ENCODE measurements around the gene LARP6. TPM values are rescaled to one million over a fixed set of nuclear protein-coding genes. Genes with fewer than 3 reads are reported as not detected.

Gene LARP6
- total RNA-seq, 2 experiments from 2014 or later: 0.14 TPM; not detected in 1

GRCh38 chr15:70835841-70836240, 18.1 kb downstream of the LARP6 start:
- CTCF ChIA-PET: interaction anchor here (0.7 to 1.1 kb wide), 3 partner anchors 11 to 966 kb away, joined by 3 to 4 read pairs (median 3); no protein-coding TSS in a partner anchor

GRCh38 chr15:70835415-70835814, 18.5 kb downstream of the LARP6 start:
- H3K9me3 Mint-ChIP-seq (ENCODE audit: low read depth): peaks cover 2% of the 10 kb centered on the region
- no peaks in the 10 kb centered on the region for H3K4me1 Mint-ChIP-seq
- H3K27me3 Mint-ChIP-seq: peaks cover 7% of the 10 kb centered on the region
- ChIA-PET CTCF (interaction anchor here (0.8 to 1.1 kb wide), 2 partner anchors 11 to 416 kb away, joined by 3 to 4 read pairs; no protein-coding TSS in a partner anchor), POLR2A (no interaction called here)
- no peak overlapping the region for H3K27ac Mint-ChIP-seq
- DNase-seq: no peak
- intact Hi-C loops (cut with DNase I, micrococcal nuclease): no loop called here
- ATAC-seq: no peak
- H3K36me3 Mint-ChIP-seq (ENCODE audit: low read depth): no peaks in the 10 kb centered on the region
- no peak overlapping the region for H3K4me3 Mint-ChIP-seq

More at GRCh38 chr15:70835841-70836240, 18.1 kb downstream of the LARP6 start:
- H3K9me3 Mint-ChIP-seq (ENCODE audit: low read depth): peaks cover 2% of the 10 kb centered on the region
- peaks cover 7% of the 10 kb centered on the region for H3K27me3 Mint-ChIP-seq
- POLR2A ChIA-PET: no interaction called here
- DNase-seq (no peak), ATAC-seq (no peak)
- no peak overlapping the region for H3K4me3 Mint-ChIP-seq
- H3K36me3 Mint-ChIP-seq (ENCODE audit: low read depth): no peaks in the 10 kb centered on the region
- no peaks in the 10 kb centered on the region for H3K4me1 Mint-ChIP-seq
- intact Hi-C loops (cut with DNase I, micrococcal nuclease): no loop called here
- no peak overlapping the region for H3K27ac Mint-ChIP-seq

GRCh38 chr15:70834999-70835398, 19.0 kb downstream of the LARP6 start:
- CTCF ChIA-PET: interaction anchor here (1.1 kb wide), 1 partner anchor 10 kb away, joined by 4 read pairs; no protein-coding TSS in a partner anchor
- intact Hi-C loops (cut with DNase I, micrococcal nuclease): no loop called here

GRCh38 chr15:70833861-70834765, 19.8 kb downstream of the LARP6 start:
- no peak overlapping the region for H3K27ac Mint-ChIP-seq
- ChIA-PET POLR2A (no interaction called here), CTCF (interaction anchor here (0.9 kb wide), 1 partner anchor 9 kb away, joined by 3 read pairs; no protein-coding TSS in a partner anchor)
- no peak overlapping the region for H3K4me3 Mint-ChIP-seq
- no peak for ATAC-seq
- DNase-seq: no peak
- H3K9me3 Mint-ChIP-seq (ENCODE audit: low read depth): no peaks in the 10 kb centered on the region
- intact Hi-C loops (cut with DNase I, micrococcal nuclease): no loop called here
- H3K27me3 Mint-ChIP-seq: peaks cover 4% of the 10 kb centered on the region
- H3K4me1 Mint-ChIP-seq: no peaks in the 10 kb centered on the region
- H3K36me3 Mint-ChIP-seq (ENCODE audit: low read depth): no peaks in the 10 kb centered on the region

More at GRCh38 chr15:70834999-70835398, 19.0 kb downstream of the LARP6 start:
- Mint-ChIP-seq H3K27ac (no peak overlapping the region), H3K4me3 (no peak overlapping the region), H3K36me3 (ENCODE audit: low read depth) (no peaks in the 10 kb centered on the region), H3K4me1 (no peaks in the 10 kb centered on the region), H3K9me3 (ENCODE audit: low read depth) (peaks cover 2% of the 10 kb centered on the region), H3K27me3 (peaks cover 7% of the 10 kb centered on the region)
- no peak for ATAC-seq
- DNase-seq: no peak
- POLR2A ChIA-PET: no interaction called here

- peaks cover 4% of the 10 kb centered on the region for H3K27me3 Mint-ChIP-seq
- DNase-seq (no peak), ATAC-seq (no peak)
- H3K4me1 Mint-ChIP-seq: no peaks in the 10 kb centered on the region
- POLR2A ChIA-PET: no interaction called here
- intact Hi-C loops (cut with DNase I, micrococcal nuclease): no loop called here
- H3K27ac Mint-ChIP-seq: no peak overlapping the region
- CTCF ChIA-PET: no interaction called here
- H3K4me3 Mint-ChIP-seq: no peak overlapping the region
- no peaks in the 10 kb centered on the region for H3K9me3 Mint-ChIP-seq (ENCODE audit: low read depth)
- H3K36me3 Mint-ChIP-seq (ENCODE audit: low read depth): no peaks in the 10 kb centered on the region
Observed at GRCh38 chr15:70833422-70833821, 20.5 kb downstream of the LARP6 start.

GRCh38 chr15:70832176-70832575, 21.8 kb downstream of the LARP6 start:
- Mint-ChIP-seq H3K4me1 (no peaks in the 10 kb centered on the region), H3K27me3 (peaks cover 4% of the 10 kb centered on the region), H3K27ac (no peak overlapping the region), H3K9me3 (ENCODE audit: low read depth) (no peaks in the 10 kb centered on the region), H3K36me3 (ENCODE audit: low read depth) (no peaks in the 10 kb centered on the region), H3K4me3 (no peak overlapping the region)
- no peak for DNase-seq
- intact Hi-C loops (cut with DNase I, micrococcal nuclease): no loop called here
- CTCF ChIA-PET: no interaction called here
- ATAC-seq: no peak
- POLR2A ChIA-PET: no interaction called here

- Mint-ChIP-seq H3K4me3 (no peak overlapping the region), H3K4me1 (no peaks in the 10 kb centered on the region), H3K9me3 (ENCODE audit: low read depth) (no peaks in the 10 kb centered on the region), H3K27ac (no peak overlapping the region), H3K27me3 (peaks cover 4% of the 10 kb centered on the region), H3K36me3 (ENCODE audit: low read depth) (no peaks in the 10 kb centered on the region)
- DNase-seq: no peak
- intact Hi-C loops (cut with DNase I, micrococcal nuclease): no loop called here
- no peak for ATAC-seq
- ChIA-PET POLR2A (no interaction called here), CTCF (interaction anchor here (0.5 kb wide), 1 partner anchor 646 kb away, joined by 3 read pairs; no protein-coding TSS in a partner anchor)
Observed at GRCh38 chr15:70831094-70831911, 22.7 kb downstream of the LARP6 start.

GRCh38 chr15:70830615-70831014, 23.3 kb downstream of the LARP6 start:
- Mint-ChIP-seq H3K4me1 (no peaks in the 10 kb centered on the region), H3K27me3 (peaks cover 8% of the 10 kb centered on the region), H3K4me3 (no peak overlapping the region), H3K9me3 (ENCODE audit: low read depth) (no peaks in the 10 kb centered on the region), H3K36me3 (ENCODE audit: low read depth) (no peaks in the 10 kb centered on the region), H3K27ac (no peak overlapping the region)
- POLR2A ChIA-PET: no interaction called here
- intact Hi-C loops (cut with DNase I, micrococcal nuclease): no loop called here
- CTCF ChIA-PET: interaction anchor here (0.5 to 0.6 kb wide), 2 partner anchors 246 to 646 kb away, joined by 3 to 4 read pairs; no protein-coding TSS in a partner anchor
- no peak for ATAC-seq
- DNase-seq: no peak

- no peaks in the 10 kb centered on the region for H3K36me3 Mint-ChIP-seq (ENCODE audit: low read depth)
- ATAC-seq (no peak), DNase-seq (no peak)
- H3K27me3 Mint-ChIP-seq: peaks cover 10% of the 10 kb centered on the region
- H3K4me3 Mint-ChIP-seq: no peak overlapping the region
- CTCF ChIA-PET: no interaction called here
- no peaks in the 10 kb centered on the region for H3K9me3 Mint-ChIP-seq (ENCODE audit: low read depth)
- H3K4me1 Mint-ChIP-seq: no peaks in the 10 kb centered on the region
- POLR2A ChIA-PET: no interaction called here
- no peak overlapping the region for H3K27ac Mint-ChIP-seq
- intact Hi-C loops (cut with DNase I, micrococcal nuclease): loop anchor here (10.0 kb wide), 2 partner anchors 615 to 975 kb away; no protein-coding TSS in a partner anchor
Observed at GRCh38 chr15:70829371-70830166, 24.4 kb downstream of the LARP6 start.

- H3K4me1 Mint-ChIP-seq: no peaks in the 10 kb centered on the region
- intact Hi-C loops (cut with DNase I, micrococcal nuclease): loop anchor here (10.0 kb wide), 2 partner anchors 617 to 977 kb away; no protein-coding TSS in a partner anchor
- H3K27ac Mint-ChIP-seq: no peak overlapping the region
- DNase-seq (no peak), ATAC-seq (no peak)
- ChIA-PET POLR2A (no interaction called here), CTCF (interaction anchor here (0.6 kb wide), 1 partner anchor 148 kb away, joined by 3 read pairs; no protein-coding TSS in a partner anchor)
- no peak overlapping the region for H3K4me3 Mint-ChIP-seq
- H3K27me3 Mint-ChIP-seq: peaks cover 10% of the 10 kb centered on the region
- H3K36me3 Mint-ChIP-seq (ENCODE audit: low read depth): no peaks in the 10 kb centered on the region
- no peaks in the 10 kb centered on the region for H3K9me3 Mint-ChIP-seq (ENCODE audit: low read depth)
Observed at GRCh38 chr15:70827721-70828120, 26.2 kb downstream of the LARP6 start.

GRCh38 chr15:70826634-70827033, 27.3 kb downstream of the LARP6 start:
- Mint-ChIP-seq H3K27ac (no peak overlapping the region), H3K36me3 (ENCODE audit: low read depth) (no peaks in the 10 kb centered on the region), H3K9me3 (ENCODE audit: low read depth) (no peaks in the 10 kb centered on the region), H3K4me3 (no peak overlapping the region), H3K27me3 (peaks cover 10% of the 10 kb centered on the region), H3K4me1 (no peaks in the 10 kb centered on the region)
- ChIA-PET POLR2A (no interaction called here), CTCF (interaction anchor here (2.2 kb wide), 1 partner anchor 17 kb away, joined by 7 read pairs; no protein-coding TSS in a partner anchor)
- ATAC-seq (no peak), DNase-seq (no peak)
- intact Hi-C loops (cut with DNase I, micrococcal nuclease): loop anchor here (10.0 kb wide), 2 partner anchors 618 to 978 kb away; no protein-coding TSS in a partner anchor
